Mesenteric fat pad (tissue), 1 donor: Measurements from ENCODE around the gene CLEC1A. TPM values are rescaled to one million over a fixed set of nuclear protein-coding genes. Genes with fewer than 3 reads are reported as not detected.
"Not testable (repeated sequence)": the region's sequence is repeated elsewhere in the genome, so short reads cannot be mapped to it uniquely, and the experiment has no call there.

ENCODE experiments used
- DNase-seq: peaks from one replicate; pipeline ENCODE4 v3.0.0-alpha.2; 2020; ENCODE audit warnings: low spot score
- total RNA-seq: library from RNA; stranded (reverse); fragmentation: NEBNext Ultra II Directional; extraction: Animal tissue kit (Norgen Biotek cat#: 25700); gene quantifications from one replicate; pipeline ENCODE4 v1.2.1, GENCODE V29; 2021
- donor health status: DM: yes; HTN: yes; CAD: no.

Gene CLEC1A
- total RNA-seq, 1 donor from 2014 or later, result 7.7 TPM

- no peak for DNase-seq
Observed at GRCh38 chr12:10052193-10052913, 46.4 kb downstream of the CLEC1A start.

GRCh38 chr12:10048526-10048925, 50.3 kb downstream of the CLEC1A start:
- DNase-seq, result no peak

DNA sequence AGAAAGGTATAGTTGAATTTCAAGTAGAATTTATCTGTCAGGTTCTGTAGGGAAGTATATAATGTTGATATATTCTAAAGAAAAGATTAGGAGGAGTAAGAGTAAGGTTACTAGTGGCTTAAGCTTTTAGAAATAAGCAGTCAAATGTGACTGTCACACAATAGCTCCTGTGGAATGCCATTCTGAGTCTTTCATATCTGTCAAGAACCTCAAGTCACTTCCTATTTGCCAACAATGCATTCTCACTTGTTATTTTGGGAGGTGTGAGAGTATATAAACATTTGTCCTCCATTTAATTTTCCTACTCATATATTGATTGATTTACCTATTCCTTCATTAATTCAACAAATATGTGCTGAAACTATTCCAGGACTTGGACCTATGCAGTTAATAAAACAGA, 56.6 kb downstream of the CLEC1A start:
- no peak for DNase-seq

GRCh38 chr12:10033783-10034545, 64.8 kb downstream of the CLEC1A start:
- no peak for DNase-seq

DNA sequence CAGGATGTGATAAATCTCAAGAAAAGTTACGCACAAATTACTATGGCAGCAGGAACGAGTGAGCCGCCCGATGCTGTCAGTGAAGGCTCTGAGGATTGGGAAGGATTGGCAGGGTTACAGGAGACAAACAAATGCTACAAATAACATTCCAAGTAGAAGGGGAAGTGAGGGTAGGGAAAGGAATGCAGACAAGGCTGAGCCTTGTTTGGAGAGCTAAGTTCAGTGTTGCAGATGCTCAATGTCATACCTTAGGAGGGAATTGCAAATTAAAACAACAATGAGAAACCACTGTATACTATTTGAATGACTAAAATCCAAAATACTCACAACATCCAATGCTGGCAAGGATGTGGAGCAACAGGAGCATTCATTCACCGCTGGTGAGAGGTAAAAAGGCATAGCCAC, 67.0 kb downstream of the CLEC1A start:
- DNase-seq, result no peak

DNA sequence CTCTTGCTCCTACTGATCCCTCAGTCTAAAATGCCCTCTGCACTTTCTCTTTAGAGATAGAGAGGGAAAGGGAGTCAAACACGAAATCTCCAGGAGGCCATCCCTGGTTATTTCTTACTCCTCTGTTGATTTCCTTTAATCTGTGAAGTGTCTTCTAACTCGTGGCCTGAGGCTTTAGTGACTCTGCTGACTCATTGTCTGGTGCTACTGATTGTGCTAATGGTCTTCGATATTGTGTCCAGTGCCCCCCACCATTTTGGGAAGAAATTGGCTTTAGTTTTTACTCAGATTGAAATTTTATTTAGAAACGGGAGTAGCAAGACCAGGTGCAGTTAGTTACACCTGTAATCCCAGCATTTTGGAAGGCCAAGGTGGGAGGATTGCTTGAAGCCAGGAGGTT, 67.5 kb downstream of the CLEC1A start:
- DNase-seq, result no peak

DNA sequence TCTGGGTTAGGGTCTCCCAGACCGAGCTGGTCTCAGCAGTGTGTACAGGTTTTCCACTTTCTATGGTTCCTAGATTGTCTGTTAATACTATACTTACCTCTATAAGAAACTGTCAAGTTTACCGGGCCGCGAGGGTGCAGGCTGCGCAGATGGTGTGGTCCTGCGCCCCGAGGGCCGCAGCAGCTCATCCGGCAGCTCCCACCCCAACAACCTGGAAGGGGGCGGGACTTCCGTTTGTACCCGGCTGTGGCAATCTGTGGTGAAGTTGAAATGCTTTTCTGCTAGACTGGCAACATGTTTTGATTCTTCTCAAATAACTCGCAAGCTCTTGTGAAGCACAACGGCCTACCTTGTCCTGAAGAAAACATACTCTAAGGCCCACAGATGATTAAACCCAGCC, 68.3 kb downstream of the CLEC1A start, which contains the start of gene CLEC9A:
Gene CLEC9A, plus strand, starts transcription at position 237 of the 400 bp plus-strand sequence. CDS start 22,006 bp downstream, outside the sequence.
- no peak for DNase-seq

GRCh38 chr12:10027721-10028120, 71.1 kb downstream of the CLEC1A start:
- no peak for DNase-seq

- DNase-seq, result no peak
Observed at GRCh38 chr12:10027311-10027710, 71.5 kb downstream of the CLEC1A start.

DNA sequence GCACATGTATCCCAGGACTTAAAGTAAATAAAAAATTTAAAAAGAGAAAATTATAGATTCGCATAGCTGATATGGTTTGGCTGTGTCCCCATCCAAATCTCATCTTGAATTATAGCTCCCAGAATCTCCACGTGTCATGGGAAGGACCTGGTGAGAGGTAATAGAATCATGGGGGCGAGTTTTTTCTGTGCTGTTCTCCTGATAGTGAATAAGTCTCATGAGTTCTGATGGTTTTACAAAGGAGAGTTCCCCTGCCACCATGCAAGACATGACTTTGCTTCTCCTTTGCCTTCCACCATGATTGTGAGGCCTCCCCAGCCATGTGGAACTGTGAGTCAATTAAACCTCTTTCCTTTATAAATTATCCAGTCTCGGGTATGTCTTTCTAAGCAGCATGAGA, 72.1 kb downstream of the CLEC1A start:
- DNase-seq, result not testable (repeated sequence)

DNA sequence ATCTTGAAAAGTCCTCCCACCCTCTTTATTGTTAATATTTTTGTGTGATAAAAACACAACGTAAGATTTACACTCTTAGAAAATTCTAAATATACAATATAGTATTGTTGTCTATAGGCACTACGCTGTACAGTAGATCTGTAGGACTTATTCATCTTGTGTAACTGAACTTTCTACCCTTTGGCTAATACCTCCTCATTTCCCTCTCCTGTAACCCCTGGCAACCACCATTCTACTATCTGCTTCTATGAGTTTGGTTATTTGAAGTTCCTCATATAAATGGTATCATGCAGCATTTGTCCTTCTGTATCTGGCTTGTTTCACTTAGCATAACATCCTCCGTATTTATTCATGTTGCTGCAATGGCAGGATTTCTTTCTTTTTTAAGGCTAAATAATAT, 73.5 kb downstream of the CLEC1A start:
- DNase-seq, result no peak

DNA sequence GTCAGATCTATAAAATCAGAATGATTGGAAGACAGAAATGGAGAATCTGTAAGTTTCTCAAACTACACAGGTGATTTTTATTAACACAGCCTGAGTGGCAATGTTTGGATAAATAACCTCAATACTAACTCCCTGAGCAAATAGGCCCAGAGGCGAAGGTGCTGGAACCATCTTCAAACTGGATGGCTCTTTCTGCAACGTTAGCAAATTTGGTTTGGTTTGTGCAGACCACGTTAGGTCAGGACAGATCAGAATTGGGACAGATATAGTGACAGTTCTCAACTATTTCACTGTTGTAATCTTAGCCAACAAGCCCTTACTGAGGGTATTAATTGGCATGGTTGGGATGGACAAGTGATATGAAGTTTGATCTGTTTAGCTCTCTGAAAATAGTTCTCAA, 77.4 kb downstream of the CLEC1A start:
- no peak for DNase-seq

Other genes starting within 250 kb of the CLEC1A start
- gene CLEC2B, start 229.6 kb downstream of the CLEC1A start, total RNA-seq, result 17.1 TPM
- gene KLRF2, start 217.5 kb downstream of the CLEC1A start, total RNA-seq, result not detected
- gene CLEC2A, start 166.6 kb downstream of the CLEC1A start, total RNA-seq, result not detected
- gene CLEC12A, start 127.6 kb downstream of the CLEC1A start, total RNA-seq, result 7.5 TPM
- gene CLEC1B, start 99.9 kb downstream of the CLEC1A start, total RNA-seq, result not detected
- gene CLEC12B, start 88.4 kb downstream of the CLEC1A start, total RNA-seq, result 0.71 TPM
- not detected for gene CLEC9A, start 68.3 kb downstream of the CLEC1A start, total RNA-seq
- gene CLEC7A, start 31.2 kb upstream of the CLEC1A start, total RNA-seq, result 27.7 TPM
- gene OLR1, start 73.1 kb upstream of the CLEC1A start, total RNA-seq, result 6.2 TPM
- not detected for gene TMEM52B, start 80.0 kb upstream of the CLEC1A start, total RNA-seq
- 215 TPM for gene GABARAPL1, start 113.9 kb upstream of the CLEC1A start, total RNA-seq
- gene KLRD1, start 208.9 kb upstream of the CLEC1A start, total RNA-seq, result 3.3 TPM